ENCODE results near the gene WWOX. TPM values are rescaled to one million over a fixed set of nuclear protein-coding genes. Genes with fewer than 3 reads are reported as not detected.
"Not testable (repeated sequence)": the region's sequence is repeated elsewhere in the genome, so short reads cannot be mapped to it uniquely, and the experiment has no call there.

WWOX gene
- total and polyA plus RNA-seq, 2 donors (not counting 1 experiment from before 2014, with no cell fraction given): 10.5 to 42.3 TPM

GRCh38 chr16:79229361-79229760 is 1129.9 kb downstream of the WWOX start:
- WGBS (ENCODE audit: insufficient coverage): 92% methylated on average over 17 of the region's 20 CpGs
- no peak overlapping the region for H3K4me2 ChIP-seq (replicated peaks; ENCODE audit: low read depth, low read length, poor library complexity, severe bottlenecking)
- no peaks in the 10 kb centered on the region for H3K36me3 ChIP-seq (replicated peaks in 1 of 2; ENCODE audit: control extremely low read depth in 1 of 2, control insufficient read depth in 1 of 2, extremely low read depth in 1 of 2, insufficient read depth in 2 of 2, low read length in 1 of 2)
- no peak overlapping the region for H3K9ac ChIP-seq (ENCODE audit: low read length)
- Mint-ChIP-seq H3K4me1 (no peaks in the 10 kb centered on the region), H3K27me3 (peaks cover 17% of the 10 kb centered on the region), H3K9me3 (ENCODE audit: insufficient read depth) (peaks cover 2% of the 10 kb centered on the region), H3K27ac (no peak overlapping the region), H3K4me3 (no peak overlapping the region)
- ATAC-seq (ENCODE audit: low read depth) (no peak), DNase-seq (no peak)
- H2AFZ ChIP-seq (ENCODE audit: insufficient read depth, low read depth, low read length, poor library complexity, severe bottlenecking): no peak overlapping the region
- POLR2A ChIA-PET: no interaction called here
- no peaks in the 10 kb centered on the region for H3K4me1 ChIP-seq (ENCODE audit: control insufficient read depth in 2 of 2, insufficient read depth in 2 of 2, low read length in 2 of 2)
- no peak for TF ChIP-seq EZH2 (IDR thresholded peaks at IDR 0.05; ENCODE audit: borderline replicate concordance, insufficient read depth, low read depth, low read length, poor library complexity, severe bottlenecking)
- TF ChIP-seq, protein P1, sequence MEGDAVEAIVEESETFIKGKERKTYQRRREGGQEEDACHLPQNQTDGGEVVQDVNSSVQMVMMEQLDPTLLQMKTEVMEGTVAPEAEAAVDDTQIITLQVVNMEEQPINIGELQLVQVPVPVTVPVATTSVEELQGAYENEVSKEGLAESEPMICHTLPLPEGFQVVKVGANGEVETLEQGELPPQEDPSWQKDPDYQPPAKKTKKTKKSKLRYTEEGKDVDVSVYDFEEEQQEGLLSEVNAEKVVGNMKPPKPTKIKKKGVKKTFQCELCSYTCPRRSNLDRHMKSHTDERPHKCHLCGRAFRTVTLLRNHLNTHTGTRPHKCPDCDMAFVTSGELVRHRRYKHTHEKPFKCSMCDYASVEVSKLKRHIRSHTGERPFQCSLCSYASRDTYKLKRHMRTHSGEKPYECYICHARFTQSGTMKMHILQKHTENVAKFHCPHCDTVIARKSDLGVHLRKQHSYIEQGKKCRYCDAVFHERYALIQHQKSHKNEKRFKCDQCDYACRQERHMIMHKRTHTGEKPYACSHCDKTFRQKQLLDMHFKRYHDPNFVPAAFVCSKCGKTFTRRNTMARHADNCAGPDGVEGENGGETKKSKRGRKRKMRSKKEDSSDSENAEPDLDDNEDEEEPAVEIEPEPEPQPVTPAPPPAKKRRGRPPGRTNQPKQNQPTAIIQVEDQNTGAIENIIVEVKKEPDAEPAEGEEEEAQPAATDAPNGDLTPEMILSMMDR (IDR thresholded peaks at IDR 0.05): no peak
- intact Hi-C loops (cut with micrococcal nuclease): no loop called here
- no peaks in the 10 kb centered on the region for H3K9me3 ChIP-seq (ENCODE audit: control extremely low read depth in 1 of 3, control insufficient read depth in 2 of 3, insufficient read depth in 1 of 3, low read length in 2 of 3)
- no peak overlapping the region for H3K27ac ChIP-seq (ENCODE audit: low read length in 2 of 2)
- H3K79me2 ChIP-seq (ENCODE audit: control insufficient read depth, insufficient read depth, low read length): no peaks in the 10 kb centered on the region
- no peak overlapping the region for H3K4me3 ChIP-seq (ENCODE audit: control extremely low read depth in 1 of 5, extremely low read depth in 1 of 5, insufficient read depth in 1 of 5, low read depth in 2 of 5, low read length in 4 of 5)
- no peaks in the 10 kb centered on the region for H4K20me1 ChIP-seq (ENCODE audit: control insufficient read depth, insufficient read depth, low read length, poor library complexity, severe bottlenecking)
- CTCF ChIA-PET: no interaction called here
- peaks cover 0 to 4% (median under 1%) of the 10 kb centered on the region in 4 experiments for H3K27me3 ChIP-seq (replicated peaks in 1 of 4; ENCODE audit: control extremely low read depth in 1 of 4, control insufficient read depth in 3 of 4, insufficient read depth in 4 of 4, low read length in 3 of 4)

GRCh38 chr16:79245700-79246099 is 1146.2 kb downstream of the WWOX start:
- H4K20me1 ChIP-seq (ENCODE audit: control insufficient read depth, insufficient read depth, low read length, poor library complexity, severe bottlenecking); H3K4me2 ChIP-seq (replicated peaks; ENCODE audit: low read depth, low read length, poor library complexity, severe bottlenecking); H3K4me1 Mint-ChIP-seq; H3K27ac ChIP-seq (ENCODE audit: low read length in 2 of 2); CTCF ChIA-PET; H3K36me3 ChIP-seq (replicated peaks in 1 of 2; ENCODE audit: control extremely low read depth in 1 of 2, control insufficient read depth in 1 of 2, extremely low read depth in 1 of 2, insufficient read depth in 2 of 2, low read length in 1 of 2); H3K79me2 ChIP-seq (ENCODE audit: control insufficient read depth, insufficient read depth, low read length); H3K9me3 Mint-ChIP-seq (ENCODE audit: insufficient read depth); H3K27me3 ChIP-seq (replicated peaks in 1 of 4; ENCODE audit: control extremely low read depth in 1 of 4, control insufficient read depth in 3 of 4, insufficient read depth in 4 of 4, low read length in 3 of 4); intact Hi-C loops (cut with micrococcal nuclease); H3K4me1 ChIP-seq (ENCODE audit: control insufficient read depth in 2 of 2, insufficient read depth in 2 of 2, low read length in 2 of 2); H3K4me3 ChIP-seq (ENCODE audit: control extremely low read depth in 1 of 5, extremely low read depth in 1 of 5, insufficient read depth in 1 of 5, low read depth in 2 of 5, low read length in 4 of 5); H2AFZ ChIP-seq (ENCODE audit: insufficient read depth, low read depth, low read length, poor library complexity, severe bottlenecking); H3K4me3 Mint-ChIP-seq; H3K27ac Mint-ChIP-seq; ATAC-seq (ENCODE audit: low read depth); H3K9me3 ChIP-seq (ENCODE audit: control extremely low read depth in 1 of 3, control insufficient read depth in 2 of 3, insufficient read depth in 1 of 3, low read length in 2 of 3); H3K9ac ChIP-seq (ENCODE audit: low read length); POLR2A ChIA-PET; DNase-seq: not testable (repeated sequence)
- peaks cover 18% of the 10 kb centered on the region for H3K27me3 Mint-ChIP-seq
- 100% methylated on average over 1 of the region's 2 CpGs for WGBS (ENCODE audit: insufficient coverage)
